Left lung (tissue), 10 donors: ENCODE results near the gene RICTOR. TPM values are rescaled to one million over a fixed set of nuclear protein-coding genes. Genes with fewer than 3 reads are reported as not detected.

Experiments used
- ATAC-seq: fragments of 200-7000 bp; cut with Tn5 transposase; one replicate; pipeline ENCODE4 v1.9.1; 2020; ENCODE audit warnings: moderate library complexity
- DNase-seq, 4 donors: peaks; one replicate each; pipeline ENCODE4 v3.0.0-alpha.2; 2013 to 2020
- H3K27ac ChIP-seq, 2 donors: fragments of 200-600 bp; sonication (generic) in 1 of 2; one replicate each; pipeline versions ENCODE4 v1.5.0 to v1.8.0; 2020 to 2021
- H3K27me3 ChIP-seq, 2 donors: fragments of 200-600 bp; sonication (generic) in 1 of 2; one replicate each; pipeline versions ENCODE4 v1.5.0 to v1.8.0; 2020 to 2021
- H3K36me3 ChIP-seq, 2 donors: fragments of 200-600 bp; sonication (generic) in 1 of 2; one replicate each; pipeline versions ENCODE4 v1.5.0 to v1.8.0; 2020 to 2021
- H3K4me1 ChIP-seq, 2 donors: fragments of 200-600 bp; one replicate each; pipeline ENCODE4 v1.8.0; 2021
- H3K4me3 ChIP-seq, 2 donors: fragments of 200-600 bp; sonication (generic) in 1 of 2; one replicate each; pipeline versions ENCODE4 v1.5.0 to v1.8.0; 2020 to 2021; ENCODE audit warnings: mild to moderate bottlenecking in 1 of 2
- H3K9me3 ChIP-seq, 2 donors: fragments of 200-600 bp; sonication (generic) in 1 of 2; one replicate each; pipeline versions ENCODE4 v1.5.0 to v1.8.0; 2020 to 2021
- CTCF ChIP-seq, 2 donors: fragments of 200-600 bp; sonication (generic) in 1 of 2; IDR thresholded peaks; one replicate each; pipeline versions ENCODE4 v1.5.0 to v1.8.0; 2021; ENCODE audit warnings: antibody characterized with exemption in 2 of 2
- intact Hi-C, 2 donors: fragments of 100-400 bp; cut with DNase I; formaldehyde crosslinking; loops; one replicate each; pipeline versions ENCODE4 v1.11.2 to v1.14.2; 2022
- polyA plus RNA-seq, 6 donors: library from polyadenylated mRNA; unstranded; fragments of 120-200 nt; gene quantifications; one replicate each; pipeline ENCODE4 v1.2.1, GENCODE V29; 2013; ENCODE audit not compliant: insufficient read length in 6 of 6
- total RNA-seq, 2 donors: library from RNA; stranded (reverse); fragmentation: NEBNext Ultra II Directional; extraction: Animal tissue kit (Norgen Biotek cat#: 25700); gene quantifications; one replicate each; pipeline ENCODE4 v1.2.1, GENCODE V29; 2021
- donor health status: DM: no; HTN: yes; CAD: no.
- donor health status: DM: no; HTN: no; CAD: no.

The RICTOR gene
- total and polyA plus RNA-seq, 8 donors, result 28.2 to 37.5 (median 31.9) TPM

- Histone ChIP-seq H3K27me3 (peaks cover 0 to 10% of the 10 kb centered on the region in 2 donors), H3K9me3 (no peaks in the 10 kb centered on the region), H3K4me1 (no peaks in the 10 kb centered on the region), H3K4me3 (no peak overlapping the region), H3K36me3 (peaks cover 0 to 87% of the 10 kb centered on the region in 2 donors), H3K27ac (no peak overlapping the region)
- no peak for TF ChIP-seq CTCF (IDR thresholded peaks at IDR 0.05)
- no peak for ATAC-seq
- intact Hi-C loops, result no loop called here
- DNase-seq, result no peak
These were observed 45.3 kb upstream of the RICTOR start for GRCh38 chr5:39119404-39120051.

GRCh38 chr5:39118638-39119037 lies 44.4 kb upstream of the RICTOR start:
- Histone ChIP-seq H3K4me3 (no peak overlapping the region), H3K4me1 (no peaks in the 10 kb centered on the region), H3K27ac (no peak overlapping the region), H3K27me3 (peaks cover 0 to 10% of the 10 kb centered on the region in 2 donors), H3K36me3 (peaks cover 0 to 84% of the 10 kb centered on the region in 2 donors), H3K9me3 (no peaks in the 10 kb centered on the region)
- no peak for ATAC-seq
- no peak for DNase-seq
- intact Hi-C loops, result no loop called here
- no peak for TF ChIP-seq CTCF (IDR thresholded peaks at IDR 0.05)

- H3K36me3 ChIP-seq, result peaks cover 0 to 92% of the 10 kb centered on the region in 2 donors
- no peak overlapping the region for H3K4me3 ChIP-seq
- intact Hi-C loops, result no loop called here
- H3K4me1 ChIP-seq, result no peaks in the 10 kb centered on the region
- DNase-seq (no peak), ATAC-seq (no peak)
- no peaks in the 10 kb centered on the region for H3K9me3 ChIP-seq
- no peak for TF ChIP-seq CTCF (IDR thresholded peaks at IDR 0.05)
- H3K27me3 ChIP-seq, result peaks cover 0 to 10% of the 10 kb centered on the region in 2 donors
- no peak overlapping the region for H3K27ac ChIP-seq
These were observed 43.2 kb upstream of the RICTOR start for GRCh38 chr5:39117401-39117800.

- no peak overlapping the region for H3K4me3 ChIP-seq
- H3K4me1 ChIP-seq, result no peaks in the 10 kb centered on the region
- no peak for ATAC-seq
- peaks cover 0 to 92% of the 10 kb centered on the region in 2 donors for H3K36me3 ChIP-seq
- H3K27me3 ChIP-seq, result peaks cover 0 to 10% of the 10 kb centered on the region in 2 donors
- H3K9me3 ChIP-seq, result no peaks in the 10 kb centered on the region
- no peak for TF ChIP-seq CTCF (IDR thresholded peaks at IDR 0.05)
- H3K27ac ChIP-seq, result no peak overlapping the region
- no peak for DNase-seq
- intact Hi-C loops, result no loop called here
These were observed 42.4 kb upstream of the RICTOR start for GRCh38 chr5:39116344-39117170.

- Histone ChIP-seq H3K27ac (no peak overlapping the region), H3K4me1 (no peaks in the 10 kb centered on the region), H3K4me3 (no peak overlapping the region), H3K9me3 (no peaks in the 10 kb centered on the region), H3K36me3 (peaks cover 0 to 88% of the 10 kb centered on the region in 2 donors), H3K27me3 (peaks cover 0 to 10% of the 10 kb centered on the region in 2 donors)
- intact Hi-C loops, result no loop called here
- no peak for TF ChIP-seq CTCF (IDR thresholded peaks at IDR 0.05)
- ATAC-seq (no peak), DNase-seq (no peak)
These were observed 41.6 kb upstream of the RICTOR start for GRCh38 chr5:39115644-39116343.
